CD4-positive, alpha-beta T cell (primary cell): ENCODE data around the gene PCDHGA1. TPM values are rescaled to one million over a fixed set of nuclear protein-coding genes. Genes with fewer than 3 reads are reported as not detected.
"Not testable (repeated sequence)": the region's sequence is repeated elsewhere in the genome, so short reads cannot be mapped to it uniquely, and the experiment has no call there.

ENCODE experiments used
- ATAC-seq: fragments of 200-7000 bp; cut with Tn5 transposase; one replicate; pipeline ENCODE4 v1.10.0; 2022; ENCODE audit warnings: mild to moderate bottlenecking; ENCODE audit not compliant: poor library complexity
- CTCF ChIA-PET: fragments of 350-600 bp; sonication (Branson Sonifier 250); formaldehyde crosslinking; loops from one replicate; lab custom pipeline; 2021; ENCODE audit warnings: antibody characterized with exemption, inconsistent platforms; lab: Charles Lee
- POLR2A ChIA-PET: fragments of 350-600 bp; sonication (Branson Sonifier 250); formaldehyde crosslinking; loops from one replicate; lab custom pipeline; 2021; ENCODE audit warnings: antibody characterized with exemption, inconsistent platforms; lab: Charles Lee
- DNase-seq, 14 experiments: peaks; one replicate each; pipeline ENCODE4 v3.0.0-alpha.2; 2013 to 2020; ENCODE audit warnings: mixed read lengths in 2 of 14
- H3K27ac ChIP-seq, 2 donors: one replicate each; pipeline versions ENCODE4 v1.5.1 to v1.7.0; 2013; ENCODE audit warnings: low read length in 2 of 2, low read depth in 1 of 2, mild to moderate bottlenecking in 1 of 2
- H3K27me3 ChIP-seq, 2 experiments: 1 replicate in 1 of 2; 2 replicates in 1 of 2; pipeline versions ENCODE4 v1.6.1 to v1.7.0; 2013; ENCODE audit warnings: low read length in 2 of 2, control low read depth in 1 of 2, mild to moderate bottlenecking in 1 of 2, moderate library complexity in 1 of 2; ENCODE audit not compliant: insufficient read depth in 2 of 2, control insufficient read depth in 1 of 2
- H3K36me3 ChIP-seq: one replicate; pipeline ENCODE4 v1.6.1; 2013; ENCODE audit warnings: low read length, control low read depth; ENCODE audit not compliant: insufficient read depth
- H3K4me1 ChIP-seq: one replicate; pipeline ENCODE4 v1.6.1; 2013; ENCODE audit warnings: low read length, control low read depth; ENCODE audit not compliant: insufficient read depth
- H3K4me3 ChIP-seq: one replicate; pipeline ENCODE4 v1.5.1; 2013; ENCODE audit warnings: mild to moderate bottlenecking, low read length, moderate library complexity
- H3K9me3 ChIP-seq, 2 experiments: 1 replicate in 1 of 2; 2 replicates in 1 of 2; pipeline versions ENCODE4 v1.6.1 to v1.7.0; 2013; ENCODE audit warnings: low read length in 2 of 2, mild to moderate bottlenecking in 2 of 2, control low read depth in 1 of 2, moderate library complexity in 1 of 2; ENCODE audit not compliant: control insufficient read depth in 1 of 2, insufficient read depth in 1 of 2
- H3K27ac Mint-ChIP-seq: one replicate; pipeline ENCODE4 v1.8.0; 2020; ENCODE audit warnings: mixed read lengths
- H3K27me3 Mint-ChIP-seq: one replicate; pipeline ENCODE4 v1.8.0; 2021; ENCODE audit warnings: mixed read lengths
- H3K36me3 Mint-ChIP-seq: one replicate; pipeline ENCODE4 v1.8.0; 2021; ENCODE audit warnings: low read depth, mixed read lengths
- H3K4me1 Mint-ChIP-seq: one replicate; pipeline ENCODE4 v1.8.0; 2021; ENCODE audit warnings: low read depth, mixed read lengths
- H3K4me3 Mint-ChIP-seq: one replicate; pipeline ENCODE4 v1.8.0; 2020; ENCODE audit warnings: mild to moderate bottlenecking, mixed read lengths
- H3K9me3 Mint-ChIP-seq: one replicate; pipeline ENCODE4 v1.8.0; 2020; ENCODE audit warnings: mixed read lengths
- CTCF ChIP-seq: fragments of 200-600 bp; IDR thresholded peaks from one replicate; pipeline ENCODE4 v1.8.0; 2022; ENCODE audit warnings: antibody characterized with exemption, mild to moderate bottlenecking
- intact Hi-C, 2 experiments: fragments of 100-400 bp; cut with DNase I in 1 of 2; cut with micrococcal nuclease in 1 of 2; formaldehyde crosslinking; loops; one replicate each; pipeline versions ENCODE4 v1.15.1 to v1.9.0; 2023 to 2025; cut with DNase I, micrococcal nuclease
- total RNA-seq, 174 experiments: library from RNA in 2 of 174; stranded (reverse) in 2 of 174; gene quantifications; one replicate each; pipeline ENCODE4 v1.2.3 and lab custom pipeline; 2021 to 2026

PCDHGA1 gene
- total RNA-seq, 2 experiments from 2014 or later = not detected

GRCh38 chr5:141393267-141393666 is 63.0 kb downstream of the PCDHGA1 start:
- Histone ChIP-seq H3K4me1 (no peaks in the 10 kb centered on the region), H3K27ac (no peak overlapping the region), H3K4me3 (no peak overlapping the region), H3K27me3 (peaks cover 53 to 87% of the 10 kb centered on the region in 2 experiments), H3K36me3 (no peaks in the 10 kb centered on the region), H3K9me3 (peaks cover 47 to 54% of the 10 kb centered on the region in 2 experiments)
- no peak for TF ChIP-seq CTCF
- peaks cover 20% of the 10 kb centered on the region for H3K36me3 Mint-ChIP-seq
- no peak overlapping the region for H3K4me3 Mint-ChIP-seq
- POLR2A ChIA-PET = no interaction called here
- H3K9me3 Mint-ChIP-seq = peaks cover 19% of the 10 kb centered on the region
- no peak overlapping the region for H3K27ac Mint-ChIP-seq
- H3K4me1 Mint-ChIP-seq = no peaks in the 10 kb centered on the region
- ATAC-seq (no peak), DNase-seq (no peak)
- intact Hi-C loops = no loop called here
- peaks cover 86% of the 10 kb centered on the region for H3K27me3 Mint-ChIP-seq
- CTCF ChIA-PET = no interaction called here

GRCh38 chr5:141394401-141395187 is 64.3 kb downstream of the PCDHGA1 start:
- peaks cover 49 to 55% of the 10 kb centered on the region in 2 experiments for H3K9me3 ChIP-seq
- H3K4me1 Mint-ChIP-seq, intact Hi-C loops, ATAC-seq, POLR2A ChIA-PET, DNase-seq, H3K27ac ChIP-seq, H3K4me1 ChIP-seq, H3K4me3 Mint-ChIP-seq, H3K36me3 ChIP-seq, H3K27ac Mint-ChIP-seq, H3K4me3 ChIP-seq: not testable (repeated sequence)
- H3K9me3 Mint-ChIP-seq = peaks cover 15% of the 10 kb centered on the region
- peaks cover 49 to 85% of the 10 kb centered on the region in 2 experiments for H3K27me3 ChIP-seq
- peaks cover 30% of the 10 kb centered on the region for H3K36me3 Mint-ChIP-seq
- H3K27me3 Mint-ChIP-seq = peaks cover 88% of the 10 kb centered on the region
- CTCF ChIA-PET = interaction anchor here (1.0 to 1.3 kb wide), 2 partner anchors 13 to 163 kb away, joined by 3 read pairs; partner anchors contain the start of gene PCDHGB6

- H3K36me3 ChIP-seq, H3K4me1 Mint-ChIP-seq, H3K4me1 ChIP-seq, intact Hi-C loops, H3K4me3 ChIP-seq, H3K27ac Mint-ChIP-seq, H3K27ac ChIP-seq: not testable (repeated sequence)
- Mint-ChIP-seq H3K27me3 (peaks cover 78% of the 10 kb centered on the region), H3K9me3 (peaks cover 10% of the 10 kb centered on the region), H3K36me3 (peaks cover 25% of the 10 kb centered on the region), H3K4me3 (peak within 1 kb of the TSS; percentile 11)
- DNase-seq (peak in 6 of 14 experiments; percentile 34 to 50 (median 40)), ATAC-seq (peak; percentile 68)
- H3K27me3 ChIP-seq = peaks cover 55 to 80% of the 10 kb centered on the region in 2 experiments
- ChIA-PET POLR2A (interaction anchor here (0.7 kb wide), 1 partner anchor 86 kb away, joined by 3 read pairs; the partner anchor contains the start of gene PCDHGC4), CTCF (interaction anchor here (0.8 to 3.0 kb wide), 11 partner anchors 15 to 166 kb away, joined by 3 to 11 read pairs (median 6); partner anchors contain the start of genes PCDHGA1, PCDHGA10, PCDHGA5 and PCDHGB3)
- peaks cover 30 to 55% of the 10 kb centered on the region in 2 experiments for H3K9me3 ChIP-seq
- TF ChIP-seq CTCF = peak; percentile 20
Observed at GRCh38 chr5:141397756-141398551, 67.6 kb downstream of the PCDHGA1 start, which contains the start of gene PCDHGB5. Gene PCDHGB5 (plus strand): TSS chr5:141397947. CDS start chr5:141398128, 181 bp downstream.
